SK-N-SH (cell line): ENCODE results near the gene NUDT1. TPM values are rescaled to one million over a fixed set of nuclear protein-coding genes. Genes with fewer than 3 reads are reported as not detected.

ENCODE experiments used
- CTCF ChIA-PET: fragments of 300-600, 350-600 bp; formaldehyde crosslinking; extraction: SDS; loops from one replicate; lab custom pipeline; 2021; lab: Yijun Ruan, JAX
- POLR2A ChIA-PET: fragments of 350-600 bp; sonication (Branson Sonifier 250); formaldehyde crosslinking; extraction: SDS; loops from one replicate; lab custom pipeline; 2020; ENCODE audit warnings: antibody characterized with exemption, inconsistent platforms; lab: Yijun Ruan, JAX
- DNase-seq: peaks from one replicate; pipeline ENCODE4 v3.0.0; 2012
- H2AFZ ChIP-seq: fragments of 200-600 bp; sonication (generic); 2 replicates; pipeline ENCODE4 v1.8.1; 2016; ENCODE audit warnings: antibody characterized with exemption, mild to moderate bottlenecking, low read depth
- H3F3A ChIP-seq: fragments of 200-600 bp; sonication (generic); replicated peaks from 2 replicates; pipeline ENCODE3; 2016; ENCODE audit warnings: antibody characterized with exemption, mild to moderate bottlenecking; ENCODE audit not compliant: insufficient read depth
- H3K27ac ChIP-seq, 2 experiments: fragments of 200-500 bp in 1 of 2; fragments of 200-600 bp in 1 of 2; sonication (Bioruptor generic) in 1 of 2; sonication (generic), shearing (Covaris generic) in 1 of 2; 2 replicates each; pipeline versions ENCODE4 v1.5.1 to v1.6.1; 2014 to 2016; ENCODE audit warnings: low read depth in 2 of 2, inconsistent platforms in 1 of 2, low read length in 1 of 2, mild to moderate bottlenecking in 1 of 2, mixed read lengths in 1 of 2
- H3K27me3 ChIP-seq: fragments of 200-600 bp; sonication (generic), shearing (Covaris generic); 2 replicates; pipeline ENCODE4 v1.6.1; 2016; ENCODE audit warnings: mixed run types; ENCODE audit not compliant: insufficient read depth
- H3K36me3 ChIP-seq, 2 experiments: fragments of 200-500 bp in 1 of 2; fragments of 200-600 bp in 1 of 2; sonication (Bioruptor generic) in 1 of 2; sonication (generic) in 1 of 2; replicated peaks in 1 of 2; 2 replicates each; pipeline versions ENCODE3 to v1.5.1; 2014 to 2016; ENCODE audit warnings: low read length in 1 of 2, mild to moderate bottlenecking in 1 of 2; ENCODE audit not compliant: insufficient read depth in 2 of 2, control insufficient read depth in 1 of 2
- H3K4me1 ChIP-seq, 2 experiments: fragments of 200-500 bp in 1 of 2; fragments of 200-600 bp in 1 of 2; sonication (Bioruptor generic) in 1 of 2; sonication (generic), shearing (Covaris generic) in 1 of 2; 2 replicates each; pipeline versions ENCODE4 v1.5.1 to v1.6.1; 2014 to 2016; ENCODE audit warnings: low read depth in 1 of 2, low read length in 1 of 2, mixed run types in 1 of 2; ENCODE audit not compliant: insufficient read depth in 2 of 2, control insufficient read depth in 1 of 2
- H3K4me2 ChIP-seq: fragments of 200-600 bp; sonication (generic), shearing (Covaris generic); 2 replicates; pipeline ENCODE4 v1.6.1; 2017; ENCODE audit warnings: mixed run types
- H3K4me3 ChIP-seq, 2 experiments: fragments of 200-500 bp in 1 of 2; fragments of 200-600 bp in 1 of 2; sonication (Bioruptor generic) in 1 of 2; sonication (generic), shearing (Covaris generic) in 1 of 2; 2 replicates each; pipeline versions ENCODE4 v1.5.1 to v1.8.1; 2014 to 2016; ENCODE audit warnings: low read depth in 2 of 2, inconsistent platforms in 1 of 2, low read length in 1 of 2, mild to moderate bottlenecking in 1 of 2, mixed read lengths in 1 of 2, moderate library complexity in 1 of 2
- H3K79me2 ChIP-seq: fragments of 200-600 bp; sonication (generic); 2 replicates; pipeline ENCODE4 v1.8.1; 2017; ENCODE audit warnings: mild to moderate bottlenecking; ENCODE audit not compliant: insufficient read depth
- H3K9ac ChIP-seq: fragments of 200-600 bp; sonication (generic); 2 replicates; pipeline ENCODE4 v1.6.1; 2017; ENCODE audit warnings: mixed run types
- H3K9me2 ChIP-seq: fragments of 200-600 bp; sonication (generic); 2 replicates; pipeline ENCODE4 v1.6.1; 2017; ENCODE audit warnings: mixed run types
- H3K9me3 ChIP-seq: fragments of 200-600 bp; sonication (generic); 2 replicates; pipeline ENCODE4 v1.6.1; 2017; ENCODE audit warnings: mixed run types, mild to moderate bottlenecking, moderate library complexity
- H4K20me1 ChIP-seq: fragments of 200-600 bp; sonication (generic); 2 replicates; pipeline ENCODE4 v1.6.1; 2017; ENCODE audit warnings: mild to moderate bottlenecking, mixed run types; ENCODE audit not compliant: insufficient read depth
- EP300 ChIP-seq, 2 experiments: IDR thresholded peaks; 2 replicates each; pipeline versions ENCODE4 v1.4.0 to v1.6.1; 2012; ENCODE audit warnings: borderline replicate concordance in 1 of 2, low read depth in 1 of 2, low read length in 1 of 2
- JUND ChIP-seq: IDR thresholded peaks from 2 replicates; pipeline ENCODE4 v1.4.0; 2012
- SMC3 ChIP-seq: IDR thresholded peaks from 2 replicates; pipeline ENCODE4 v1.6.1; 2012; ENCODE audit warnings: low read depth, low read length, improper control_type of control experiment
- TCF12 ChIP-seq: IDR thresholded peaks from 2 replicates; pipeline ENCODE4 v1.4.0; 2012
- WGBS: methylation state at CpG from one replicate; pipeline ENCODE4 v1.1.6; 2017; ENCODE audit warnings: low lambda C conversion rate; 5-methylcytosine and 5-hydroxymethylcytosine counted together
- polyA plus RNA-seq, 3 experiments: library from polyadenylated mRNA; depleted of rRNA; stranded (reverse); fragments of >200 nt; gene quantifications; 2 replicates each; pipeline ENCODE4 v1.2.3, GENCODE V29; 2012
- TF ChIP-seq, protein P1 (sequence below): IDR thresholded peaks from 2 replicates; pipeline ENCODE4 v1.4.0; 2012; ENCODE audit warnings: low read depth, borderline replicate concordance
- TF ChIP-seq, protein P2 (sequence below): IDR thresholded peaks from 2 replicates; pipeline ENCODE4 v1.6.1; 2012; ENCODE audit warnings: mild to moderate bottlenecking, low read depth, low read length, moderate library complexity

The NUDT1 gene
- polyA plus RNA-seq, 1 of the 3 experiments (the other 2 are of a cell fraction): 98.1 TPM

DNA sequence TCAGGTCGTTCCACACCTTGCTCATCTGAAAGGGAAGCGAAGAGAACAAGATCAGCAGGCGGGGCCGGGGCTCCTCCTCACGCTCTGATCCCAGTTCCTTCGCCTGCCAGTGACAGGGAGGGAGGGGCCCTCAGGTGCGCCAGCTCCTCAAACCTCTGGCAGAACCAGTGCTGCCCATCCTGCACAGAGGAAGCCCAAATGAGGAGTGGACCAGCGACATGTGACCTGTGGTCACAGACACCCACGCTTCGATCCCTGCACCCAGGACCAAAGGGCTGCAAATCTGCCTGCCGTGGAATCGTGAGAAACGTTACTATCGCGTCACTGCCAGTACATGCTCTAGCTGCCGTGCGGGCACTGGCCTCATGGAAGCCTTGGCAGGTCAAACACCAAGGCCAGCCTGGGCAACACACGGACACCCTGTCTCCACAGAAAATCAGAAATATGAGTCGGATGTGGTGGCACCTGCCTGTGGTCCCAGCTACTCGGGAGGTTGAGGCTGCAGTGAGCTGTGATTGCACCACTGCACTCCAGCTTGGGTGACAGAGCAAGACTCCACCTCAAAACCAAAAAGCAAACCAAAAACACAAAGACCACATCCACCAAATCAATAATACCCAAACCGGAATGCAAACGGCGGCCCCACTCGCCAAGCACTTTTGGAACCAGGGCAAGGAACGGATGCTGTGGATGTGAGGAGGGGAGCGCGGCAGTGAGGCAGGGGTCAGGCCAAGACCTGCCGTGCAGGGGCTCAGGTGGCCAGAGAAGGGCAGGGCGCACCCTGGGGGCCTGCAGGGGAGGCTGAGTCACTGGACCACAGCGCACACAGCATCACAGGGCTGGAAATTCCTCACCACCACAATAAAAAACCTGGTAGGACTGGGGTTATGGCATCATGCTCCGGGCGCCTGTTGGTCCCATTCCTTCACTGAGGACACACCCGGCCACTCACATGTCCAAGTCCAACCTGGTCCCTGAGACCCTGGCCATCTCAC lies 13.4 kb downstream of the NUDT1 start:
- ChIA-PET CTCF (interaction anchor here (1.1 to 2.9 kb wide), 3 partner anchors 10 to 93 kb away, joined by 3 to 16 read pairs (median 3); no protein-coding TSS in a partner anchor), POLR2A (interaction anchor here (0.6 kb wide), 1 partner anchor 87 kb away, joined by 3 read pairs; no protein-coding TSS in a partner anchor)
- WGBS: 92% methylated on average over 32 of the region's 33 CpGs
- Histone ChIP-seq H3K27ac (no peak overlapping the region), H3K9ac (no peak overlapping the region), H3F3A (peaks cover 4% of the 10 kb centered on the region), H3K4me1 (peaks cover 0 to 2% of the 10 kb centered on the region in 2 experiments; a peak in 1 of 4 replicates), H3K4me2 (no peak overlapping the region), H3K79me2 (no peaks in the 10 kb centered on the region; the same call in 1 of the 2 replicates), H3K4me3 (no peak overlapping the region), H3K36me3 (peaks cover 0 to 20% of the 10 kb centered on the region in 2 experiments), H3K27me3 (no peaks in the 10 kb centered on the region), H3K9me2 (no peaks in the 10 kb centered on the region), H4K20me1 (no peaks in the 10 kb centered on the region), H3K9me3 (no peaks in the 10 kb centered on the region), H2AFZ (no peak overlapping the region)
- DNase-seq: peak; percentile 33
- no peak for TF ChIP-seq JUND
- TF ChIP-seq EP300 (IDR thresholded peaks at IDR 0.05; ENCODE audit: borderline replicate concordance in 1 of 2, low read depth in 1 of 2, low read length in 1 of 2): no peak
- no peak for TF ChIP-seq SMC3
- TF ChIP-seq, protein P1, sequence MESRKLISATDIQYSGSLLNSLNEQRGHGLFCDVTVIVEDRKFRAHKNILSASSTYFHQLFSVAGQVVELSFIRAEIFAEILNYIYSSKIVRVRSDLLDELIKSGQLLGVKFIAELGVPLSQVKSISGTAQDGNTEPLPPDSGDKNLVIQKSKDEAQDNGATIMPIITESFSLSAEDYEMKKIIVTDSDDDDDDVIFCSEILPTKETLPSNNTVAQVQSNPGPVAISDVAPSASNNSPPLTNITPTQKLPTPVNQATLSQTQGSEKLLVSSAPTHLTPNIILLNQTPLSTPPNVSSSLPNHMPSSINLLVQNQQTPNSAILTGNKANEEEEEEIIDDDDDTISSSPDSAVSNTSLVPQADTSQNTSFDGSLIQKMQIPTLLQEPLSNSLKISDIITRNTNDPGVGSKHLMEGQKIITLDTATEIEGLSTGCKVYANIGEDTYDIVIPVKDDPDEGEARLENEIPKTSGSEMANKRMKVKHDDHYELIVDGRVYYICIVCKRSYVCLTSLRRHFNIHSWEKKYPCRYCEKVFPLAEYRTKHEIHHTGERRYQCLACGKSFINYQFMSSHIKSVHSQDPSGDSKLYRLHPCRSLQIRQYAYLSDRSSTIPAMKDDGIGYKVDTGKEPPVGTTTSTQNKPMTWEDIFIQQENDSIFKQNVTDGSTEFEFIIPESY: no peak
- TF ChIP-seq, protein P2, sequence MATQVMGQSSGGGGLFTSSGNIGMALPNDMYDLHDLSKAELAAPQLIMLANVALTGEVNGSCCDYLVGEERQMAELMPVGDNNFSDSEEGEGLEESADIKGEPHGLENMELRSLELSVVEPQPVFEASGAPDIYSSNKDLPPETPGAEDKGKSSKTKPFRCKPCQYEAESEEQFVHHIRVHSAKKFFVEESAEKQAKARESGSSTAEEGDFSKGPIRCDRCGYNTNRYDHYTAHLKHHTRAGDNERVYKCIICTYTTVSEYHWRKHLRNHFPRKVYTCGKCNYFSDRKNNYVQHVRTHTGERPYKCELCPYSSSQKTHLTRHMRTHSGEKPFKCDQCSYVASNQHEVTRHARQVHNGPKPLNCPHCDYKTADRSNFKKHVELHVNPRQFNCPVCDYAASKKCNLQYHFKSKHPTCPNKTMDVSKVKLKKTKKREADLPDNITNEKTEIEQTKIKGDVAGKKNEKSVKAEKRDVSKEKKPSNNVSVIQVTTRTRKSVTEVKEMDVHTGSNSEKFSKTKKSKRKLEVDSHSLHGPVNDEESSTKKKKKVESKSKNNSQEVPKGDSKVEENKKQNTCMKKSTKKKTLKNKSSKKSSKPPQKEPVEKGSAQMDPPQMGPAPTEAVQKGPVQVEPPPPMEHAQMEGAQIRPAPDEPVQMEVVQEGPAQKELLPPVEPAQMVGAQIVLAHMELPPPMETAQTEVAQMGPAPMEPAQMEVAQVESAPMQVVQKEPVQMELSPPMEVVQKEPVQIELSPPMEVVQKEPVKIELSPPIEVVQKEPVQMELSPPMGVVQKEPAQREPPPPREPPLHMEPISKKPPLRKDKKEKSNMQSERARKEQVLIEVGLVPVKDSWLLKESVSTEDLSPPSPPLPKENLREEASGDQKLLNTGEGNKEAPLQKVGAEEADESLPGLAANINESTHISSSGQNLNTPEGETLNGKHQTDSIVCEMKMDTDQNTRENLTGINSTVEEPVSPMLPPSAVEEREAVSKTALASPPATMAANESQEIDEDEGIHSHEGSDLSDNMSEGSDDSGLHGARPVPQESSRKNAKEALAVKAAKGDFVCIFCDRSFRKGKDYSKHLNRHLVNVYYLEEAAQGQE: no peak
- no peak for TF ChIP-seq TCF12
